ENCODE data around the gene PLPPR1. TPM values are rescaled to one million over a fixed set of nuclear protein-coding genes. Genes with fewer than 3 reads are reported as not detected.

Gene PLPPR1
- total RNA-seq, 4 donors from 2014 or later = 0.27 to 0.42 TPM; not detected in 2

GRCh38 chr9:101332362-101332761, 303.8 kb downstream of the PLPPR1 start:
- Histone ChIP-seq H3K27ac (no peak overlapping the region), H3K4me1 (no peaks in the 10 kb centered on the region), H3K36me3 (no peaks in the 10 kb centered on the region), H3K9me3 (peaks cover 0 to 6% (median 0%) of the 10 kb centered on the region in 3 donors), H3K4me3 (no peak overlapping the region), H3K27me3 (no peaks in the 10 kb centered on the region)
- TF ChIP-seq POLR2AphosphoS5 (IDR thresholded peaks at IDR 0.05) (no peak), POLR2A (IDR thresholded peaks at IDR 0.05) (no peak), EP300 (IDR thresholded peaks at IDR 0.05) (no peak), CTCF (IDR thresholded peaks at IDR 0.05) (no peak)
- WGBS, 2 donors (ENCODE audit: low coverage in 1 of 2) = 93 to 100% methylated on average over 1 of the region's 1 CpG
- ATAC-seq = no peak

GRCh38 chr9:101333490-101333889, 305.0 kb downstream of the PLPPR1 start:
- Histone ChIP-seq H3K9me3 (no peaks in the 10 kb centered on the region), H3K36me3 (no peaks in the 10 kb centered on the region), H3K4me3 (no peak overlapping the region), H3K4me1 (no peaks in the 10 kb centered on the region), H3K27me3 (no peaks in the 10 kb centered on the region), H3K27ac (no peak overlapping the region)
- TF ChIP-seq CTCF (IDR thresholded peaks at IDR 0.05) (no peak), POLR2A (IDR thresholded peaks at IDR 0.05) (no peak), EP300 (IDR thresholded peaks at IDR 0.05) (no peak), POLR2AphosphoS5 (IDR thresholded peaks at IDR 0.05) (no peak)
- ATAC-seq = no peak
- 66 to 75% methylated on average over 2 to 4 of the region's 4 CpGs for WGBS, 2 donors (ENCODE audit: low coverage in 1 of 2)

- ATAC-seq = no peak
- no peaks in the 10 kb centered on the region for H3K27me3 ChIP-seq
- no peaks in the 10 kb centered on the region for H3K4me1 ChIP-seq
- no peak overlapping the region for H3K4me3 ChIP-seq
- TF ChIP-seq EP300 (IDR thresholded peaks at IDR 0.05) (no peak), CTCF (IDR thresholded peaks at IDR 0.05) (no peak), POLR2AphosphoS5 (IDR thresholded peaks at IDR 0.05) (no peak), POLR2A (IDR thresholded peaks at IDR 0.05) (no peak)
- WGBS, 2 donors (ENCODE audit: low coverage in 1 of 2) = 56 to 80% methylated on average over 3 of the region's 25 CpGs
- no peaks in the 10 kb centered on the region for H3K9me3 ChIP-seq
- H3K36me3 ChIP-seq = no peaks in the 10 kb centered on the region
- no peak overlapping the region for H3K27ac ChIP-seq
Measured at GRCh38 chr9:101333926-101334702, 305.6 kb downstream of the PLPPR1 start.

- Histone ChIP-seq H3K27me3 (no peaks in the 10 kb centered on the region), H3K4me1 (no peaks in the 10 kb centered on the region), H3K4me3 (no peak overlapping the region), H3K27ac (no peak overlapping the region), H3K9me3 (no peaks in the 10 kb centered on the region), H3K36me3 (no peaks in the 10 kb centered on the region)
- ATAC-seq = no peak
- TF ChIP-seq EP300 (IDR thresholded peaks at IDR 0.05) = no peak
- TF ChIP-seq CTCF (IDR thresholded peaks at IDR 0.05) = no peak
Measured at GRCh38 chr9:101336091-101336490, 307.6 kb downstream of the PLPPR1 start.

- Histone ChIP-seq H3K4me1 (no peaks in the 10 kb centered on the region), H3K27me3 (no peaks in the 10 kb centered on the region), H3K36me3 (no peaks in the 10 kb centered on the region), H3K4me3 (no peak overlapping the region), H3K9me3 (no peaks in the 10 kb centered on the region), H3K27ac (no peak overlapping the region)
- WGBS, 2 donors (ENCODE audit: low coverage in 1 of 2) = 77 to 94% methylated on average over 2 of the region's 2 CpGs
- TF ChIP-seq POLR2AphosphoS5 (IDR thresholded peaks at IDR 0.05) (no peak), CTCF (IDR thresholded peaks at IDR 0.05) (no peak), EP300 (IDR thresholded peaks at IDR 0.05) (no peak), POLR2A (IDR thresholded peaks at IDR 0.05) (no peak)
- no peak for ATAC-seq
Measured at GRCh38 chr9:101337237-101337636, 308.7 kb downstream of the PLPPR1 start.

All from gastroesophageal sphincter (tissue), 4 donors.